Measurements from ENCODE around the gene MYH9.

GRCh38 chr22:36308880-36309279 is 78.9 kb downstream of the MYH9 start:
- TF ChIP-seq, protein P1, sequence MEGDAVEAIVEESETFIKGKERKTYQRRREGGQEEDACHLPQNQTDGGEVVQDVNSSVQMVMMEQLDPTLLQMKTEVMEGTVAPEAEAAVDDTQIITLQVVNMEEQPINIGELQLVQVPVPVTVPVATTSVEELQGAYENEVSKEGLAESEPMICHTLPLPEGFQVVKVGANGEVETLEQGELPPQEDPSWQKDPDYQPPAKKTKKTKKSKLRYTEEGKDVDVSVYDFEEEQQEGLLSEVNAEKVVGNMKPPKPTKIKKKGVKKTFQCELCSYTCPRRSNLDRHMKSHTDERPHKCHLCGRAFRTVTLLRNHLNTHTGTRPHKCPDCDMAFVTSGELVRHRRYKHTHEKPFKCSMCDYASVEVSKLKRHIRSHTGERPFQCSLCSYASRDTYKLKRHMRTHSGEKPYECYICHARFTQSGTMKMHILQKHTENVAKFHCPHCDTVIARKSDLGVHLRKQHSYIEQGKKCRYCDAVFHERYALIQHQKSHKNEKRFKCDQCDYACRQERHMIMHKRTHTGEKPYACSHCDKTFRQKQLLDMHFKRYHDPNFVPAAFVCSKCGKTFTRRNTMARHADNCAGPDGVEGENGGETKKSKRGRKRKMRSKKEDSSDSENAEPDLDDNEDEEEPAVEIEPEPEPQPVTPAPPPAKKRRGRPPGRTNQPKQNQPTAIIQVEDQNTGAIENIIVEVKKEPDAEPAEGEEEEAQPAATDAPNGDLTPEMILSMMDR (IDR thresholded peaks at IDR 0.05), result no peak
- TF ChIP-seq POLR2A (IDR thresholded peaks at IDR 0.05), result no peak

Data from esophagus squamous epithelium (tissue), 4 donors.